ENCODE measurements around the gene KCNJ2.

DNA sequence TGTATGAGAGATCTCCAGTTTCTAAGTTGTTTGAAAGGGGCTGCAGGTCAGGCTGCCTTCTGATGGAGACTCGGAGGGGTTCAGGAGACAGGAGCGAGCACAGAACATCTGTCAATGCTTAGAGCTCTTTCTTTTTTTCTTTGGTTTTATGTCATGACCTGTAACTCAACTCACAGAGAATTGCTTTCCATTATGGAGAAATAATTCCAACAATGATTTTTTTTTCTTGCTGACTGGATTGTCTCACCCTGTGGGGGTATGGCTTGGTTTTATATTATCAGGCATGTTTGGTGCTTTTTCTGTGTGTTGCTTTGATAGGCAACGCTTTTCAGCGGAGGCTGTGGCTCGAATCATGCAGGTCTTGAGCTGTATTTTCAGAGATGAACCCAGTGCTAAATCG lies 10.7 kb upstream of the KCNJ2 start:
- TF ChIP-seq, protein P1, sequence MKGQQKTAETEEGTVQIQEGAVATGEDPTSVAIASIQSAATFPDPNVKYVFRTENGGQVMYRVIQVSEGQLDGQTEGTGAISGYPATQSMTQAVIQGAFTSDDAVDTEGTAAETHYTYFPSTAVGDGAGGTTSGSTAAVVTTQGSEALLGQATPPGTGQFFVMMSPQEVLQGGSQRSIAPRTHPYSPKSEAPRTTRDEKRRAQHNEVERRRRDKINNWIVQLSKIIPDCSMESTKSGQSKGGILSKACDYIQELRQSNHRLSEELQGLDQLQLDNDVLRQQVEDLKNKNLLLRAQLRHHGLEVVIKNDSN (IDR thresholded peaks at IDR 0.05) = no peak
- TF ChIP-seq CEBPB (IDR thresholded peaks at IDR 0.05) = no peak
- no peak for TF ChIP-seq RAD21 (IDR thresholded peaks at IDR 0.05; ENCODE audit: low read depth)
- TF ChIP-seq YY1 (IDR thresholded peaks at IDR 0.05; ENCODE audit: low read depth) = no peak
- TF ChIP-seq TAF1 (IDR thresholded peaks at IDR 0.05; ENCODE audit: low read depth) = no peak
